HG03280 (cell line): ENCODE results near the gene RCOR3.
"Not testable (repeated sequence)": the region's sequence is repeated elsewhere in the genome, so short reads cannot be mapped to it uniquely, and the experiment has no call there.

Source experiments
- ATAC-seq: cut with Tn5 transposase; IDR thresholded peaks from one replicate; pipeline ENCODE4 v1.9.1; 2021; ENCODE audit warnings: mild to moderate bottlenecking, moderate library complexity; ENCODE audit not compliant: unreplicated experiment

Gene RCOR3

GRCh38 chr1:211337430-211338223 is 78.5 kb downstream of the RCOR3 start:
- no peak for ATAC-seq

GRCh38 chr1:211338224-211338620 is 79.1 kb downstream of the RCOR3 start:
- ATAC-seq, result no peak

DNA sequence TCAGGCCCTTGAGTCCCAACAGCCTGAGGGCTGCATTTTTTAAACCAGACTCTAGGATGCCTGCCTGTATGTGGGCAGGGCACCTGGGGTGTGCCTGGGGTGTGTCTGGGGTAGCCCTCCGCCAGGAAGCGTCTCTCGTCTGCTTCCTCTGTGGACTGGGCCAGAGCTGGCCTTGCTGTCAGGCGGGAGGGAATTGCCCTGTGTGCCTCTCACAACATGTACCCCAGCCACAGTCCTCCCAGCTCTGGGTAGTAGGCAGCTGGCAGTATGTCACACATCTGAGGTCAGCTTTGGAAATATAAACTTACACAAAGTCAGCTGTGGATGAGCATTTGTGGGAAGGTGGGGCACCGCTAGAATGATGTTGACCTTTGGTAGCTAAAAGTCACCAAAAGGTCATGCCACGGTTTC is 80.5 kb downstream of the RCOR3 start:
- no peak for ATAC-seq

DNA sequence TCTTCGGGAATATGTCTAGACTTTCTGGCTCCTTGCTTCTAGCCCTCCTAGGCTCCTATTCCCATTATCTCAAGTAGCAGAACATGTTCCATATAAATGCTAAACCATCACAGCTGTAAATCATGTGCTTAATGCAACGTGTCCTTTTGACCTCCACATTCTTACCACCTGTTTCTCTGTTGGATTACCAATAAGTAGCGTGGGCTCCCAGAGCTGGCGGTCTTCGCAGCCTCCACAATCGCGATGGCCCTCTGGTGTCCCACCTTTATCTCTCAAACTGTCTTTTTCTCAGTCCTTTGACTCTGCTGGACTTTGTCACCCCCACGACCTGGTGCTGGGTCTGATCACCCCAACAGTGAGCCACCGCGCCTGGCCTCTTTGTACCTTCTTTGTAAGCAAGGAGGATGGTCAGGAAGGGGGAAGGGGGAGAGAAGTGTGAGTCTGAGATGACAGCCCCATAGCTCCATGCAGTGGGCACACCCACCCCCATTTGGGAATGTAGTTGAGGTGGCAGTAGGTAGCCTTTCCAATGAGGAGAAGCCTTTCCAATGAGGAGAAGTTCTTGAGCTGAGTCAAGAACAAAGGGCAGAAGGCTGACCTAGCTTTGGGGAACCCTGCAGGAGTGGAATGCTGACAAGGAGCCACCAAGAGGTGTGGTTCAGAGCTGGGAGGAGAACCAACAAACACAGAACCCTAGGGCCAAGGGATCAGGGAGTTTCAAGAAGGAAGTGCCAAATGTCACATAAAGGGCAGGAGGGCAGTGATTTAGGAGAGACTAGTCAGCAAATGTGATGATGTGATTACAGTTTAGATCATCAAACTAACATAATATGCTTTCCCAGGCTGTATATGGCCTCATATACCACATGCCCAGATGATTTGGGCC is 81.7 kb downstream of the RCOR3 start:
- ATAC-seq, result no peak

DNA sequence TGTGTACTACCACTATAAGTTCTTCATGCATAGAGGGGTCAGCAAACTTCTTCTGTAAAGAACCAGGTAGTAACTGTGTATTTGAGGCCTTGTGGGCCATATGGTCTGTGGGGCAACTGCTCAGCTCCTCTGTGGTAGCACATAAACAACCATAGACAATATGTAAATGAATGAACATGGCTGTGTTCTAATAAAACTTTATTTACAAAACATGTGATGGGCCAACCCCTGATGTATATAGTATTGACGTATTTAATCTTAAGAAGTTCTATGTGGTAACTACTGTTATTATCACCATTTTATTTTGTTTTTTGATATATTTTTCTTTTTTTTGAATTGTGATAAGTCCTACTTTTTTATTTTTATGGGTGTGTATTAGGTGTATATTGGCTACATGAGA is 82.8 kb downstream of the RCOR3 start:
- no peak for ATAC-seq

- no peak for ATAC-seq
Observed at GRCh38 chr1:211343607-211344006, 84.4 kb downstream of the RCOR3 start.

- ATAC-seq, result no peak
Observed at GRCh38 chr1:211344152-211344618, 85.0 kb downstream of the RCOR3 start.

DNA sequence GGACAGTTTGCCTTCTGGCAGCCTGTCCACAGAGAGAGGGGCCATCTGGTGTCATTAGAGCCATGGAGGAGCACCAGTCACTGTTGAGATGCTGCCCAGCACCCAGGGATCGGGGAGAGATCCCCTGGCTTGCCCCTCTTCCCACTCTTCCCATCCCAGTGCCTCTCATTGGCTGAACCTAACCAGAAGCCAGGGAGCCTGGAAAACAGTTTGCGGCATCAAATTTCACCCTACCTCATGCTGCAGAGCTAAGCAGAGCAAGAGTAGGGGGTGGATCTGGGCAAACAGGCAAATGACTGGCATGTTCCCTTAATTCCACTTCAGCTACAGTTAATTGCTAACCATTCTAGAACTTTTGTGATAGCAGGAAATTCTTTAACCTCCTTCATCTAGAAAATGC is 86.6 kb downstream of the RCOR3 start:
- ATAC-seq, result no peak

- no peak for ATAC-seq
Observed at GRCh38 chr1:211347077-211347844, 88.1 kb downstream of the RCOR3 start.

DNA sequence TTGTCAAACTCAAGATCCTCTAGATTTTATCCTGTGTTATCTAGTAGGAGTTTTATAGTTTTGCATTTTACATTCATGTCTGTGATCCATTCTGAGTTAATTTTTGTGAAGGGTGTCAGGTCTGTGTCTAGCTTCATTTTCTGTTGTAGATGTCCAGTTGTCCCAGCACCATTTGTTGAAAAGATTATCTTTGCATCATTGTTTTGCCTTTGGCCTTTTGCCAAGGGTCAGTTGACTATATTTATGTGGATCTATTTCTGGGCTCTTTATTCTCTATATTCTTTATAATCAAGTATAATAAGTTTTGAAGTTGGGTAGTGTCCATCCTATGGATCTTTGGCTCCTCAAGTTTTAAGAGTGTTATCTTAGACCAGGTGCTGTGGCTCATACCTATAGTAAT is 89.4 kb downstream of the RCOR3 start:
- ATAC-seq, result no peak

GRCh38 chr1:211349741-211350140 is 90.6 kb downstream of the RCOR3 start:
- no peak for ATAC-seq

- ATAC-seq, result not testable (repeated sequence)
Observed at GRCh38 chr1:211352055-211352454, 92.9 kb downstream of the RCOR3 start.

- no peak for ATAC-seq
Observed at GRCh38 chr1:211352465-211352864, 93.3 kb downstream of the RCOR3 start.

DNA sequence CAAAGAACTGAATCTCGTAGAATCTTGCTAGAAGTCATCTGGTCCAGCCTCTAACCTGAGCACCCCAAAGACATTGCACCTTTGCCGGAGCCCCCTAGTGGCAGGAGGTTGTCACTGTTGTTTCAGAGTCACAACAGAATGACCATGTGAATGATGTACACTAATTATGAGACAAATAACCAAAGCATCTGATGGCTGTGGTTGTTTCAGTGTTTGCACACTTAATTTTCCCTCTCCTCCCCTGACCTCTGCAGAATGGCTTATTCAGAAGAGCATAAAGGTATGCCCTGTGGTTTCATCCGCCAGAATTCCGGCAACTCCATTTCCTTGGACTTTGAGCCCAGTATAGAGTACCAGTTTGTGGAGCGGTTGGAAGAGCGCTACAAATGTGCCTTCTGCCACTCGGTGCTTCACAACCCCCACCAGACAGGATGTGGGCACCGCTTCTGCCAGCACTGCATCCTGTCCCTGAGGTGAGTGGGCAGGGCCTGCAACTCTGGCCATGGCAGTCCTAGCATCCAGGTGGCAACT is 93.9 kb downstream of the RCOR3 start:
- ATAC-seq, result peak; percentile 82

GRCh38 chr1:211353562-211354212 is 94.5 kb downstream of the RCOR3 start:
- no peak for ATAC-seq

GRCh38 chr1:211355873-211356272 is 96.7 kb downstream of the RCOR3 start:
- ATAC-seq, result no peak

- no peak for ATAC-seq
Observed at GRCh38 chr1:211356723-211357407, 97.7 kb downstream of the RCOR3 start.

- no peak for ATAC-seq
Observed at GRCh38 chr1:211358685-211359084, 99.5 kb downstream of the RCOR3 start.

DNA sequence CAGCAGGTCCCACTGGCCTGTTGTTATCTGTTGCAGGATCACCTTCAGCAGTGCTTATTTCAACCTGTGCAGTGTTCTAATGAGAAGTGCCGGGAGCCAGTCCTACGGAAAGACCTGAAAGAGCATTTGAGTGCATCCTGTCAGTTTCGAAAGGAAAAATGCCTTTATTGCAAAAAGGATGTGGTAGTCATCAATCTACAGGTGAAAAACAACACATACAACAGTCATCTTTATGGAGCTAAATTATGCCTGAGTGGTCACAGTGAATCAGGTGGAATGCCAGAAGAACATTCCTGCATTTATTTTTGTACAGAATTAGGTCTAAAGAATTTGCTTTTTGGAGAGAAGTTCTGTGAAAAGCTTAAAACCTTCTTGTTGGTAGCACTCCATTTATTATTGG is 100.7 kb downstream of the RCOR3 start:
- no peak for ATAC-seq

DNA sequence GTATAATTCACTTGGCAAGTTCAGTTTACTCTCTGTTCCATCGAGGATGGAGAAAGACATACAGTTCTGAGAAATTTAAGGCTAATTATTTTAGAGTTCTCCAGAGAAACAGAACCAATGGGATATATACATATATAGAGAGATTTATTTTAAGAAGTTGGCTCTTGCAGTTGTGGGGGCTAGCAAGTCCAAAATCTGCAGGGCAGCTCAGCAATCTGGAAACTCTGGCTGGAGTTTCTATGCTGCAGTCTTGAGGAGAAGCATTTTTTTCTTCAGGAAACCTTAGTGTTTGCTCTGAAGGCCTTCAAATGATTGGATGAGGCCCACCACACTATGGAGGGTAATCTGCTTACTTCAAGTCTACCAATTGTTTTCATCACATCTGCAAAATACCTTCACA is 102.0 kb downstream of the RCOR3 start:
- no peak for ATAC-seq
